Stimulated activated CD4-positive, alpha-beta T cell treated with anti-CD3 and anti-CD28 coated beads, Interleukin-12 subunit alpha, Interleukin-12 subunit beta, amount 100 ng/mL, for 4 hours (primary cell): ENCODE results near the gene POU2F3.

Source experiments
- DNase-seq: peaks from one replicate; pipeline ENCODE4 v3.0.0-alpha.2; 2020

The POU2F3 gene

GRCh38 chr11:120239713-120240640 lies at the start of gene POU2F3:
TSS of gene POU2F3 (plus strand) at chr11:120240140. CDS start at chr11:120240344, 204 bp downstream.
- DNase-seq, result no peak

GRCh38 chr11:120191058-120191457 lies 48.9 kb upstream of the POU2F3 start:
- no peak for DNase-seq

GRCh38 chr11:120192831-120193625 lies 46.9 kb upstream of the POU2F3 start:
- DNase-seq, result no peak

GRCh38 chr11:120194166-120194565 lies 45.8 kb upstream of the POU2F3 start:
- DNase-seq, result no peak

- DNase-seq, result no peak
These were observed 44.2 kb upstream of the POU2F3 start for GRCh38 chr11:120195601-120196320.

GRCh38 chr11:120196826-120197225 lies 43.1 kb upstream of the POU2F3 start:
- no peak for DNase-seq

- DNase-seq, result no peak
These were observed 42.6 kb upstream of the POU2F3 start for GRCh38 chr11:120197251-120197891.

- no peak for DNase-seq
These were observed 42.0 kb upstream of the POU2F3 start for GRCh38 chr11:120197977-120198376.

- no peak for DNase-seq
These were observed 41.5 kb upstream of the POU2F3 start for GRCh38 chr11:120198403-120198786.

- no peak for DNase-seq
These were observed 41.0 kb upstream of the POU2F3 start for GRCh38 chr11:120198787-120199469.

- DNase-seq, result no peak
These were observed 40.3 kb upstream of the POU2F3 start for GRCh38 chr11:120199613-120200012.

- no peak for DNase-seq
These were observed 39.3 kb upstream of the POU2F3 start for GRCh38 chr11:120200677-120201076.

- DNase-seq, result no peak
These were observed 38.3 kb upstream of the POU2F3 start for GRCh38 chr11:120201653-120202052.

- no peak for DNase-seq
These were observed 36.3 kb upstream of the POU2F3 start for GRCh38 chr11:120203626-120204025.

GRCh38 chr11:120205596-120206161 lies 34.3 kb upstream of the POU2F3 start:
- no peak for DNase-seq

GRCh38 chr11:120207512-120207911 lies 32.4 kb upstream of the POU2F3 start:
- DNase-seq, result no peak

GRCh38 chr11:120208001-120208441 lies 31.9 kb upstream of the POU2F3 start:
- no peak for DNase-seq

GRCh38 chr11:120208777-120209176 lies 31.2 kb upstream of the POU2F3 start:
- DNase-seq, result no peak

GRCh38 chr11:120209746-120210625 lies 30.0 kb upstream of the POU2F3 start:
- no peak for DNase-seq
